Endothelial cell of umbilical vein (primary cell): ENCODE results near the gene TMEM8B. TPM values are rescaled to one million over a fixed set of nuclear protein-coding genes. Genes with fewer than 3 reads are reported as not detected.
"Not testable (repeated sequence)": the region's sequence is repeated elsewhere in the genome, so short reads cannot be mapped to it uniquely, and the experiment has no call there.

Experiments
- BruUV-seq: library from RNA; stranded (reverse); fragments of 400-500 nt; replicated peaks from 2 replicates; lab custom pipeline; 2021; lab: Mats Ljungman, UMichigan
- CTCF ChIA-PET: fragments of 300-600, 350-600 bp; sonication (Branson Sonifier 250); formaldehyde crosslinking; loops from one replicate; lab custom pipeline; 2021; ENCODE audit warnings: antibody characterized with exemption, inconsistent platforms; lab: Charles Lee
- POLR2A ChIA-PET: fragments of 300-600, 350-600 bp; sonication (Branson Sonifier 250); formaldehyde crosslinking; loops from one replicate; lab custom pipeline; 2021; ENCODE audit warnings: antibody characterized with exemption, inconsistent platforms; lab: Charles Lee
- DNase-seq: peaks from one replicate; pipeline ENCODE4 v3.0.0-alpha.2; 2011; ENCODE audit warnings: low read depth, low spot score
- FAIRE-seq: peaks from 2 replicates; lab custom pipeline; 2011; peaks lifted over from hg19 to GRCh38; lab: Jason Lieb, UNC
- H2AFZ ChIP-seq: 2 replicates; pipeline ENCODE4 v1.6.0; 2012; ENCODE audit warnings: low read depth, low read length, control low read depth, inconsistent platforms
- H3K27ac ChIP-seq: 2 replicates; pipeline ENCODE4 v1.5.1; 2011; ENCODE audit warnings: low read depth, mild to moderate bottlenecking, control low read depth, low read length, moderate library complexity; ENCODE audit not compliant: insufficient read depth
- H3K27me3 ChIP-seq, 2 experiments: 2 replicates each; pipeline versions ENCODE4 v1.6.0 to v1.6.1; 2011; ENCODE audit warnings: low read length in 2 of 2, mixed read lengths in 1 of 2; ENCODE audit not compliant: control insufficient read depth in 2 of 2, insufficient read depth in 2 of 2
- H3K36me3 ChIP-seq, 2 experiments: 2 replicates in 1 of 2; 3 replicates in 1 of 2; pipeline ENCODE4 v1.5.1; 2011; ENCODE audit warnings: low read length in 2 of 2, mild to moderate bottlenecking in 1 of 2, moderate library complexity in 1 of 2; ENCODE audit not compliant: control insufficient read depth in 2 of 2, insufficient read depth in 2 of 2; ENCODE audit errors: extremely low read depth in 1 of 2
- H3K4me1 ChIP-seq: 3 replicates; pipeline ENCODE4 v1.5.1; 2011; ENCODE audit warnings: mild to moderate bottlenecking, low read length; ENCODE audit not compliant: control insufficient read depth, insufficient read depth; ENCODE audit errors: extremely low read depth
- H3K4me2 ChIP-seq: 2 replicates; pipeline ENCODE4 v1.6.1; 2011; ENCODE audit warnings: low read length, control low read depth, mixed read lengths; ENCODE audit not compliant: insufficient read depth
- H3K4me3 ChIP-seq, 3 experiments: fragments of 200-600 bp in 1 of 3; sonication (generic), shearing (Covaris generic) in 1 of 3; replicated peaks in 1 of 3; 2 replicates each; pipeline ENCODE4 v1.5.1; 2011 to 2016; ENCODE audit warnings: control low read depth in 3 of 3, low read length in 3 of 3, mild to moderate bottlenecking in 2 of 3, inconsistent platforms in 1 of 3, low read depth in 1 of 3, moderate library complexity in 1 of 3; ENCODE audit not compliant: insufficient read depth in 1 of 3
- H3K79me2 ChIP-seq: 2 replicates; pipeline ENCODE4 v1.6.0; 2012; ENCODE audit warnings: low read length, inconsistent platforms; ENCODE audit not compliant: control insufficient read depth, insufficient read depth
- H3K9ac ChIP-seq: replicated peaks from 2 replicates; pipeline ENCODE3; 2011; ENCODE audit warnings: low read length, control low read depth; ENCODE audit not compliant: insufficient read depth; ENCODE audit errors: extremely low read depth
- H3K9me1 ChIP-seq: replicated peaks from 3 replicates; pipeline ENCODE4 v1.6.0; 2011; ENCODE audit warnings: mild to moderate bottlenecking, low read length; ENCODE audit not compliant: control insufficient read depth, insufficient read depth; ENCODE audit errors: extremely low read depth
- H3K9me3 ChIP-seq: replicated peaks from 2 replicates; pipeline ENCODE4 v1.5.1; 2012; ENCODE audit warnings: low read length, inconsistent platforms; ENCODE audit not compliant: control insufficient read depth, insufficient read depth
- H4K20me1 ChIP-seq: replicated peaks from 2 replicates; pipeline ENCODE3; 2011; ENCODE audit warnings: mild to moderate bottlenecking, low read length; ENCODE audit not compliant: control insufficient read depth, insufficient read depth; ENCODE audit errors: extremely low read depth
- FOS ChIP-seq: IDR thresholded peaks from 2 replicates; pipeline ENCODE4 v1.6.1; 2011; ENCODE audit warnings: mild to moderate bottlenecking, low read length, moderate library complexity, borderline replicate concordance; ENCODE audit not compliant: insufficient read depth
- POLR2A ChIP-seq: IDR thresholded peaks from 2 replicates; pipeline ENCODE4 v1.6.1; 2012; ENCODE audit warnings: low read depth, mild to moderate bottlenecking, control low read depth, low read length
- POLR2AphosphoS5 ChIP-seq: IDR thresholded peaks from 2 replicates; pipeline ENCODE4 v1.6.1; 2012; ENCODE audit warnings: low read depth, mild to moderate bottlenecking, control low read depth, low read length, moderate library complexity; ENCODE audit not compliant: insufficient read depth
- dilution Hi-C: fragments of 300-500 bp; cut with MboI; formaldehyde crosslinking; loops from one replicate; pipeline ENCODE4 v1.15.0; 2019; ENCODE audit warnings: low sequenced_read_pairs; ENCODE audit not compliant: extremely low pct_ligation_motif_present
- intact Hi-C: fragments of 100-400 bp; cut with micrococcal nuclease; formaldehyde crosslinking; loops from one replicate; pipeline ENCODE4 v1.10.0; 2022
- polyA plus RNA-seq, 4 experiments: library from polyadenylated mRNA; depleted of rRNA in 3 of 4; stranded (reverse) in 3 of 4; unstranded in 1 of 4; fragments of >200 nt; gene quantifications; 2 replicates each; pipeline versions ENCODE4 v1.2.1 to v1.2.3, GENCODE V29; 2011 to 2012; ENCODE audit warnings: missing spikeins in 1 of 4
- total RNA-seq: library from RNA; stranded (reverse); gene quantifications from 2 replicates; pipeline ENCODE4 v1.2.3, GENCODE V29; 2021

Gene TMEM8B
- total and polyA plus RNA-seq, 2 donors (not counting 3 experiments of a cell fraction or from before 2014, with no cell fraction given) = 2.5 to 3.6 TPM

DNA sequence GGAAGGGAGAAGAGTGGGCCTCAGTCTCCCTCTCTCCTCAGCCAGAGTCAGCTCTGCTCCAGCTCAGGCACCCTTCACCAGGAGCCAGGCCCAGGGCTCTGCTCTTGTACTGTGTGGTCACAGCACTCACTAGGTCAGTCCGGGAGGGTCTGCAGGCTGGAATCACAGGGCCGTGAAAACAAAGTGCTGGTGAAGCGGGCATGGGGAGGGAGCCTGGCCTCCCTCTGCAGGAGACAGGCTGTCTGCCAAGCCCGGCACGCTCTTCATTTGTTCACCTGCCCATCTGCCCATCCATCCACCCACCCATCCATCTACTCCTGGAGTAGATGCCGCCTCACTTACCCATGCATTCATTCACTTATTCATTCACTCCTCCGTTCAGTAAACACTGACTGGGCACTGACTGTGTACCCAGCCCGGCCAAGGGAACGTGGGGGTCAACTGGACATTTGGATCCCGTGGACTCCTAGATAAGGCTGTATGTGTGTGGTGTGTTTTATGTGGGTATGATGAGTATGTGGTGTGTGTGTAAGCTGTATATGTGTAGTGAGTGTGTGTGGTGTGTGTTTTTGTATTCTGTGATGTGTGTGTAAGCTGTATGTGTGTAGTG is 83.9 kb downstream of the TMEM8B start:
- no peaks in the 10 kb centered on the region for H3K27me3 ChIP-seq
- no peaks in the 10 kb centered on the region for H4K20me1 ChIP-seq
- dilution Hi-C loops (no loop called here), intact Hi-C loops (no loop called here)
- CTCF ChIA-PET = interaction anchor here (0.8 to 6.4 kb wide), 7 partner anchors 10 to 123 kb away, joined by 4 to 46 read pairs (median 22); no protein-coding TSS in a partner anchor
- H3K36me3 ChIP-seq = no peaks in the 10 kb centered on the region
- TF ChIP-seq FOS (no peak), POLR2AphosphoS5 (peak; percentile 10), POLR2A (no peak)
- no peaks in the 10 kb centered on the region for H3K9me1 ChIP-seq
- H3K4me1 ChIP-seq = peaks cover 48% of the 10 kb centered on the region
- DNase-seq (no peak), FAIRE-seq (no peak)
- no peak overlapping the region for H3K9ac ChIP-seq
- H2AFZ ChIP-seq = no peak overlapping the region
- peaks cover 33% of the 10 kb centered on the region for H3K79me2 ChIP-seq
- H3K9me3 ChIP-seq = no peaks in the 10 kb centered on the region
- H3K4me2 ChIP-seq = peak overlapping the region; percentile 35
- BruUV-seq = no TSS peak
- H3K27ac ChIP-seq = no peak overlapping the region
- POLR2A ChIA-PET = no interaction called here
- peak overlapping the region in 1 of 3 experiments; percentile 27 for H3K4me3 ChIP-seq

DNA sequence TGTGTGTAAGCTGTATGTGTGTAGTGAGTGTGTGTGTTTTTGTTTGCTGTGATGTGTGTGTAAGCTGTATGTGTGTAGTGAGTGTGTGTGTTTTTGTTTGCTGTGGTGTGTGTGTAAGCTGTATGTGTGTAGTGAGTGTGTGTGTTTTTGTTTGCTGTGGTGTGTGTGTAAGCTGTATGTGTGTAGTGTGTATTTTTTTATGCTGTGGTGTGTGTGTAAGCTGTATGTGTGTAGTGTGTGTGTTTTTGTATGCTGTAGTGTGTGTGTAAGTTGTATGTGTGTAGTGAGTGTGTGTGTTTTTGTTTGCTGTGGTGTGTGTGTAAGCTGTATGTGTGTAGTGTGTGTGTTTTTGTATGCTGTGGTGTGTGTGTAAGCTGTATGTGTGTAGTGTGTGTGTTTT is 84.4 kb downstream of the TMEM8B start:
- H3K9me3 ChIP-seq, dilution Hi-C loops, intact Hi-C loops, H3K9me1 ChIP-seq, POLR2A ChIA-PET, H3K36me3 ChIP-seq, H3K9ac ChIP-seq, H4K20me1 ChIP-seq, FAIRE-seq, DNase-seq, H3K4me3 ChIP-seq, H3K27ac ChIP-seq, H3K27me3 ChIP-seq, BruUV-seq, H2AFZ ChIP-seq: not testable (repeated sequence)
- peak; percentile 32 for TF ChIP-seq POLR2A
- H3K4me1 ChIP-seq = peaks cover 44% of the 10 kb centered on the region
- CTCF ChIA-PET = interaction anchor here (0.8 to 6.4 kb wide), 3 partner anchors 10 to 32 kb away, joined by 6 to 46 read pairs (median 14); no protein-coding TSS in a partner anchor
- peaks cover 33% of the 10 kb centered on the region for H3K79me2 ChIP-seq
- peak overlapping the region; percentile 23 for H3K4me2 ChIP-seq
